NT2/D1 (cell line): Measurements from ENCODE around the gene LRRC46.

Experiments
- SUZ12 ChIP-seq: IDR thresholded peaks from 2 replicates; pipeline ENCODE4 v1.6.1; 2011; ENCODE audit not compliant: insufficient read length, insufficient read depth; ENCODE audit errors: extremely low read depth
- YY1 ChIP-seq: IDR thresholded peaks from 2 replicates; pipeline ENCODE4 v1.6.1; 2011; ENCODE audit not compliant: insufficient read length, insufficient read depth
- ZNF274 ChIP-seq: IDR thresholded peaks from 2 replicates; pipeline ENCODE4 v1.6.1; 2011; ENCODE audit warnings: mild to moderate bottlenecking, low read depth, low read length

- TF ChIP-seq YY1 (no peak), SUZ12 (no peak), ZNF274 (no peak)
Measured at GRCh38 chr17:47819475-47819874, 12.0 kb upstream of the LRRC46 start.
